Measurements from ENCODE around the gene SCNN1G. TPM values are rescaled to one million over a fixed set of nuclear protein-coding genes. Genes with fewer than 3 reads are reported as not detected.

SCNN1G gene
- total RNA-seq, 1 experiment from 2014 or later, result not detected

DNA sequence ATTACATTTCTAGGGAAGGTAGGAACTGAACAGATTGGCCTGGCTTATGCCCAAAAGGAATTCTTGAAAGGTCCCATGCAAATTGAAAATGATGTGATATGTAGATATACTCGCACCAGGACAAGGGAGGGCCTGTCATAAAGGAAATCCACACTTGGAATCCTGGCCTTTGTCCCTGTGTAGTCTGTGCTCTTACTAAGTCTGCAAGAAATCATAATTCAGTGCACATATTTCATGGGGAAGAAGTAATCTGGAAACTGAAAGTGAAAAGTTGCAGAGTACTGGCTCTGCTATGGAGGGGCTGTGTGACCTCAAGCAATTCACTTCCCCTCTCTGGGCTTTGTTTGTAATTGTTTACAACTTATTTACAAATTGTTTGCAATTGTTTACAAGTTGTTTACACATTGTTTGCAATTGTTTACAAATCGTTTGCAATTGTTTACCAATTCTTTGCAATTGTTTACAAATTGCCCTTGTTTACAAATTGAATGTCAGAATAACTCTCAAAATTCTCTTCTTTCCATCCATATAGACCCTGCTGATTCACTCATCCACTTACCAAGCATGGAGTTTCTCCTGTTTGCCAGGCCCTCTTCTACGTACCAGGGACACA is 12.9 kb downstream of the SCNN1G start:
- H3K27me3 ChIP-seq (ENCODE audit: low read length), result no peaks in the 10 kb centered on the region
- no peaks in the 10 kb centered on the region for H4K20me1 ChIP-seq (ENCODE audit: insufficient read depth, low read depth, low read length)
- no peaks in the 10 kb centered on the region for H3K9me2 ChIP-seq (replicated peaks; ENCODE audit: insufficient read depth, low read length)
- H3K79me2 ChIP-seq (ENCODE audit: low read length), result no peaks in the 10 kb centered on the region
- no peak overlapping the region for H3K27ac ChIP-seq (ENCODE audit: low read length)
- H3K4me2 ChIP-seq (ENCODE audit: low read depth, low read length, poor library complexity, severe bottlenecking), result no peak overlapping the region
- no peak for DNase-seq
- no peaks in the 10 kb centered on the region for H3K4me1 ChIP-seq (ENCODE audit: low read length)
- H3K9me3 ChIP-seq (ENCODE audit: low read length), result no peaks in the 10 kb centered on the region
- H2AFZ ChIP-seq (ENCODE audit: low read length), result no peak overlapping the region
- no peaks in the 10 kb centered on the region for H3K36me3 ChIP-seq (ENCODE audit: insufficient read depth, low read length)
- no peak overlapping the region for H3K9ac ChIP-seq (ENCODE audit: low read length)
- no peak overlapping the region for H3K4me3 ChIP-seq (ENCODE audit: low read length)

DNA sequence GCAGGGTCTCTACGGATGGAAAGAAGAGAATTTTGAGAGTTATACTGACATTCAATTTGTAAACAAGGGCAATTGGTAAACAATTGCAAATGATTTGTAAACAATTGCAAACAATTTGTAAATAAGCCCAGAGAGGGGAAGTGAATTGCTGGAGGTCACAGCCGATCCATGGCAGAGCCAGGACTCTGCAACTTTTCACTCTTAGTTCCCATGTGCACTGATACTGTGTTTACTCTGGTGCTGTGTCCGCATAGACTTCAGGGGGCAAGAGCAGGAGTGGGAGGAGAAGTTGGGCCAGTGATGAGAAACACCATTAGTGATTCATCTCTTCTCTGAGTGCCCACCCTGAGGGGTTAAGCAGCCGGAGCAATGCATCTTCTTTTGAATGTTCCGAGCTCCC is 14.0 kb downstream of the SCNN1G start:
- no peaks in the 10 kb centered on the region for H3K9me2 ChIP-seq (replicated peaks; ENCODE audit: insufficient read depth, low read length)
- H3K79me2 ChIP-seq (ENCODE audit: low read length), result no peaks in the 10 kb centered on the region
- no peaks in the 10 kb centered on the region for H3K36me3 ChIP-seq (ENCODE audit: insufficient read depth, low read length)
- H3K9ac ChIP-seq (ENCODE audit: low read length), result no peak overlapping the region
- no peaks in the 10 kb centered on the region for H4K20me1 ChIP-seq (ENCODE audit: insufficient read depth, low read depth, low read length)
- H3K4me2 ChIP-seq (ENCODE audit: low read depth, low read length, poor library complexity, severe bottlenecking), result no peak overlapping the region
- no peaks in the 10 kb centered on the region for H3K4me1 ChIP-seq (ENCODE audit: low read length)
- H3K9me3 ChIP-seq (ENCODE audit: low read length), result no peaks in the 10 kb centered on the region
- no peak for DNase-seq
- H3K4me3 ChIP-seq (ENCODE audit: low read length), result no peak overlapping the region
- no peaks in the 10 kb centered on the region for H3K27me3 ChIP-seq (ENCODE audit: low read length)
- H3K27ac ChIP-seq (ENCODE audit: low read length), result no peak overlapping the region
- H2AFZ ChIP-seq (ENCODE audit: low read length), result no peak overlapping the region

DNA sequence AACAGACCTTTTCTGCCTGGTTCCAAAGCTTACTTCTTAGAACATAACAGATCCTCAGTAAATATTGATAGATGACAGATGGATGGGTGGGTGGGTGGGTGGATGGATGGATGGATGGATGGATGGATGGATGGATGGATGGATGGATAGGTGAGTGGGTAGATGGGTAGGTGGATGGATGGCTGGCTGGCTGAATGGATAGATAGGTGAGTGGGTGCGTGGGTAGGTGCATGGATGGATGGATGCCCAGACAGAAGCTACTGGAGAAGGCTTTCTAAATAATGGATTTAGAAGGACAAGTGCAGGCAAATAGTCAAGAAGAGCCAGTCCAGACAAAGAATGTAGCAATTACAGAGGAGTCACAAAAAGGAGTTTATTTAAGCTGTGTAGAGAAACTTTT is 19.6 kb downstream of the SCNN1G start:
- no peak overlapping the region for H3K4me3 ChIP-seq (ENCODE audit: low read length)
- H3K36me3 ChIP-seq (ENCODE audit: insufficient read depth, low read length), result no peaks in the 10 kb centered on the region
- H3K4me2 ChIP-seq (ENCODE audit: low read depth, low read length, poor library complexity, severe bottlenecking), result no peak overlapping the region
- no peaks in the 10 kb centered on the region for H3K4me1 ChIP-seq (ENCODE audit: low read length)
- H3K27me3 ChIP-seq (ENCODE audit: low read length), result no peaks in the 10 kb centered on the region
- H3K27ac ChIP-seq (ENCODE audit: low read length), result no peak overlapping the region
- H3K79me2 ChIP-seq (ENCODE audit: low read length), result no peaks in the 10 kb centered on the region
- H4K20me1 ChIP-seq (ENCODE audit: insufficient read depth, low read depth, low read length), result no peaks in the 10 kb centered on the region
- H3K9ac ChIP-seq (ENCODE audit: low read length), result no peak overlapping the region
- H3K9me2 ChIP-seq (replicated peaks; ENCODE audit: insufficient read depth, low read length), result no peaks in the 10 kb centered on the region
- no peaks in the 10 kb centered on the region for H3K9me3 ChIP-seq (ENCODE audit: low read length)
- H2AFZ ChIP-seq (ENCODE audit: low read length), result no peak overlapping the region
- DNase-seq, result no peak

DNA sequence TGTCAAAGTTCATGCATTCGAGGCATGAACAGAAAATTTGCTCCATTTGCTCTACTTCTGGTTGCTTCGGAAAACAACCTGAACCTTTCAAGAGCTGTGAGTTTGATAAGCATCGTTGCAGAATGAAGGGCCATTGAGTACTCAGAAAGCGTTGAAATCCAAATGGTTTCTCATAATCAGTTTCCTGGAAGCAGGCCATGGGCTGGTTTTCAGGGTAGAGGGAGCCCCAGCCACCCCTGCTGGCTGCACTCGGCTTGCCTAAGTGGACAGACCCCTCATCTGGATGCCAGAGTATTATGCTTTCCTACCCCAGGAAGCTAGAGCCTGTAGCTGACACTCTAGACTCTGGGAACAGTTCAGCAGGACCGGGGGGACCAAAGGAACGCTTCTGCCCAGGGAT is 24.4 kb downstream of the SCNN1G start:
- Histone ChIP-seq H3K4me3 (ENCODE audit: low read length) (no peak overlapping the region), H3K36me3 (ENCODE audit: insufficient read depth, low read length) (no peaks in the 10 kb centered on the region), H2AFZ (ENCODE audit: low read length) (no peak overlapping the region), H3K4me2 (ENCODE audit: low read depth, low read length, poor library complexity, severe bottlenecking) (no peak overlapping the region), H3K9ac (ENCODE audit: low read length) (no peak overlapping the region), H3K9me3 (ENCODE audit: low read length) (no peaks in the 10 kb centered on the region), H3K79me2 (ENCODE audit: low read length) (no peaks in the 10 kb centered on the region), H3K9me2 (replicated peaks; ENCODE audit: insufficient read depth, low read length) (no peaks in the 10 kb centered on the region), H4K20me1 (ENCODE audit: insufficient read depth, low read depth, low read length) (no peaks in the 10 kb centered on the region), H3K27me3 (ENCODE audit: low read length) (no peaks in the 10 kb centered on the region), H3K27ac (ENCODE audit: low read length) (no peak overlapping the region), H3K4me1 (ENCODE audit: low read length) (no peaks in the 10 kb centered on the region)
- DNase-seq, result no peak

- Histone ChIP-seq H3K79me2 (ENCODE audit: low read length) (no peaks in the 10 kb centered on the region), H3K27me3 (ENCODE audit: low read length) (no peaks in the 10 kb centered on the region), H3K4me1 (ENCODE audit: low read length) (no peaks in the 10 kb centered on the region), H3K4me3 (ENCODE audit: low read length) (no peak overlapping the region), H3K9me3 (ENCODE audit: low read length) (no peaks in the 10 kb centered on the region), H3K9ac (ENCODE audit: low read length) (no peak overlapping the region), H3K36me3 (ENCODE audit: insufficient read depth, low read length) (no peaks in the 10 kb centered on the region), H3K9me2 (replicated peaks; ENCODE audit: insufficient read depth, low read length) (no peaks in the 10 kb centered on the region), H3K4me2 (ENCODE audit: low read depth, low read length, poor library complexity, severe bottlenecking) (no peak overlapping the region), H2AFZ (ENCODE audit: low read length) (no peak overlapping the region), H4K20me1 (ENCODE audit: insufficient read depth, low read depth, low read length) (no peaks in the 10 kb centered on the region), H3K27ac (ENCODE audit: low read length) (no peak overlapping the region)
- no peak for DNase-seq
These were observed 24.9 kb downstream of the SCNN1G start for GRCh38 chr16:23207485-23207884.

DNA sequence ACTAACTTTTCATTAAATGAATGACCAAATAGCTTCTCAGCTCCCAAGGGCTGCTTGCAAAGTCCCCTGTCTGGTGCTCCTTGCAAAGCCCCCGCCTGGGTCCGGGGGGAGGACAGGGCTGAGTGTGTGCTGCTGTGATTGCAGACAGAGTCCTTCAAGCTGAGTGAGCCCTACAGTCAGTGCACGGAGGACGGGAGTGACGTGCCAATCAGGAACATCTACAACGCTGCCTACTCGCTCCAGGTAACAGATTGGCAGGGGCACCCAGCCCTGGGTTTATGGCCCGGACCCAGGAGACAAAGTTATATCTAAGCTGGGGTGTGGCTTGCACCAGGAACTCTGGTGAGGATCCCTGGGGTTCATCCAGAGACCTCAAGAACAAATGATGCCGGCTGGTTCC is 27.1 kb downstream of the SCNN1G start:
- Histone ChIP-seq H3K9me2 (replicated peaks; ENCODE audit: insufficient read depth, low read length) (no peaks in the 10 kb centered on the region), H3K9ac (ENCODE audit: low read length) (no peak overlapping the region), H3K27me3 (ENCODE audit: low read length) (no peaks in the 10 kb centered on the region), H3K27ac (ENCODE audit: low read length) (no peak overlapping the region), H4K20me1 (ENCODE audit: insufficient read depth, low read depth, low read length) (no peaks in the 10 kb centered on the region), H3K4me3 (ENCODE audit: low read length) (no peak overlapping the region), H3K4me2 (ENCODE audit: low read depth, low read length, poor library complexity, severe bottlenecking) (no peak overlapping the region), H3K4me1 (ENCODE audit: low read length) (no peaks in the 10 kb centered on the region), H2AFZ (ENCODE audit: low read length) (no peak overlapping the region), H3K9me3 (ENCODE audit: low read length) (no peaks in the 10 kb centered on the region), H3K36me3 (ENCODE audit: insufficient read depth, low read length) (no peaks in the 10 kb centered on the region), H3K79me2 (ENCODE audit: low read length) (no peaks in the 10 kb centered on the region)
- no peak for DNase-seq

DNA sequence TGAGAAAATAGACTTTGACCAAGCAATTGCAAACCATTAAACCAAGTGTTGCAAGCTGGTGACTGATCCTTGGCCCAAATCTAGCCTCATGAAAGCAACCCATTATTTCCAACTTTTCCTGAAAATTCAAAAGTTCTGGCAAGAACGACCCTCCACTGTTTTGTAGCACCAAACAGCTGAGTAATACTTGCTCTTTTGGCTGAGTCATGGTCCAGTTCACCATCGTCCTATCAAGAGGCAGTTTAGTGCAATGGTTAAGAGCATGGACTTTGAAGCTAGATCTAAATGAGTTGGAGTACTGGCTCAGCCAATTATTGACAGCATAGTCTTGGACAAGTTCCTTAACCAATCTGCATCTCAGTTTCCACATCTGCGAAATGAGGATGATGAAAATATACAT is 31.3 kb downstream of the SCNN1G start:
- H3K27me3 ChIP-seq (ENCODE audit: low read length), result no peaks in the 10 kb centered on the region
- no peak overlapping the region for H3K9ac ChIP-seq (ENCODE audit: low read length)
- no peaks in the 10 kb centered on the region for H3K4me1 ChIP-seq (ENCODE audit: low read length)
- H3K27ac ChIP-seq (ENCODE audit: low read length), result no peak overlapping the region
- H3K4me2 ChIP-seq (ENCODE audit: low read depth, low read length, poor library complexity, severe bottlenecking), result no peak overlapping the region
- H2AFZ ChIP-seq (ENCODE audit: low read length), result no peak overlapping the region
- H3K36me3 ChIP-seq (ENCODE audit: insufficient read depth, low read length), result no peaks in the 10 kb centered on the region
- H4K20me1 ChIP-seq (ENCODE audit: insufficient read depth, low read depth, low read length), result no peaks in the 10 kb centered on the region
- no peaks in the 10 kb centered on the region for H3K9me2 ChIP-seq (replicated peaks; ENCODE audit: insufficient read depth, low read length)
- H3K79me2 ChIP-seq (ENCODE audit: low read length), result no peaks in the 10 kb centered on the region
- H3K9me3 ChIP-seq (ENCODE audit: low read length), result no peaks in the 10 kb centered on the region
- no peak overlapping the region for H3K4me3 ChIP-seq (ENCODE audit: low read length)
- DNase-seq, result no peak

DNA sequence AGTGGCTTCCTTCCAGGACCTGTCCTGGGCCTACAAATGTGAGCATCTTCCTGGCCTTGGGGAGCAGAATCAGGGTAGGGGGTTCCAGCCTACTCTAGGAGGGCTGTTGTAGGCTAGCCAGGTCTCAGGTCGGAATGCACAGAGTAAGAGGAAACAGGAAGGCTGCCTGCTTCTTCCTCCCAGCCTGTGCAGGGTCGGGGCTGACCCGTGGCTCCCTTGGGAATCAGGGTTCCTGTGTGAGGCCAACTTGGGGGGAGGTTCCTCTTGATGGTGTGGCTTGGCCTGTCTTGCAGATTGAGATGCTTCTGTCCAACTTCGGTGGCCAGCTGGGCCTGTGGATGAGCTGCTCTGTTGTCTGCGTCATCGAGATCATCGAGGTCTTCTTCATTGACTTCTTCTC is 32.3 kb downstream of the SCNN1G start:
- Histone ChIP-seq H2AFZ (ENCODE audit: low read length) (no peak overlapping the region), H3K4me1 (ENCODE audit: low read length) (no peaks in the 10 kb centered on the region), H3K79me2 (ENCODE audit: low read length) (no peaks in the 10 kb centered on the region), H3K4me2 (ENCODE audit: low read depth, low read length, poor library complexity, severe bottlenecking) (no peak overlapping the region), H3K9me3 (ENCODE audit: low read length) (no peaks in the 10 kb centered on the region), H4K20me1 (ENCODE audit: insufficient read depth, low read depth, low read length) (no peaks in the 10 kb centered on the region), H3K9ac (ENCODE audit: low read length) (no peak overlapping the region), H3K27me3 (ENCODE audit: low read length) (no peaks in the 10 kb centered on the region), H3K9me2 (replicated peaks; ENCODE audit: insufficient read depth, low read length) (no peaks in the 10 kb centered on the region), H3K4me3 (ENCODE audit: low read length) (no peak overlapping the region), H3K36me3 (ENCODE audit: insufficient read depth, low read length) (no peaks in the 10 kb centered on the region), H3K27ac (ENCODE audit: low read length) (no peak overlapping the region)
- no peak for DNase-seq

DNA sequence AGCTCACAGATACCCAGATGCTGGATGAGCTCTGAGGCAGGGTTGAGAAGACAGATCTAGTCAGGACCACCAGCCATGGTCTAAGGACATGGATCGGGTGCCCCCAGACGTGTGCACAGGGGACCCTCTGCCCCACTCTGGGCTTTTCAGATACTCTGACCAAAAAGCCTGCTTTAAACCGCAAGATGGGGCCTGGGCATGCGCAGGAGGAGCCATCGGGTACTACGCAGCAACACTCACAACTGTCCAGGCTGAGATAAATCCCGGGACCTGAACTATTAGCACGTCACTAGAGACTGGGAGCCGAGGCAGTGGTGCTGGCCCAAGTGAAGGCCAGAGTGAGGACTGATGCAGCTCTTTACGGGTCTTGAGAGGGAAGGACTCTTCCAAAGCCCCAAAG is 32.9 kb downstream of the SCNN1G start:
- H3K4me1 ChIP-seq (ENCODE audit: low read length), result no peaks in the 10 kb centered on the region
- no peaks in the 10 kb centered on the region for H4K20me1 ChIP-seq (ENCODE audit: insufficient read depth, low read depth, low read length)
- H3K9me3 ChIP-seq (ENCODE audit: low read length), result no peaks in the 10 kb centered on the region
- H2AFZ ChIP-seq (ENCODE audit: low read length), result no peak overlapping the region
- DNase-seq, result no peak
- no peak overlapping the region for H3K27ac ChIP-seq (ENCODE audit: low read length)
- H3K9me2 ChIP-seq (replicated peaks; ENCODE audit: insufficient read depth, low read length), result no peaks in the 10 kb centered on the region
- no peaks in the 10 kb centered on the region for H3K27me3 ChIP-seq (ENCODE audit: low read length)
- H3K4me3 ChIP-seq (ENCODE audit: low read length), result no peak overlapping the region
- H3K4me2 ChIP-seq (ENCODE audit: low read depth, low read length, poor library complexity, severe bottlenecking), result no peak overlapping the region
- H3K9ac ChIP-seq (ENCODE audit: low read length), result no peak overlapping the region
- no peaks in the 10 kb centered on the region for H3K36me3 ChIP-seq (ENCODE audit: insufficient read depth, low read length)
- H3K79me2 ChIP-seq (ENCODE audit: low read length), result no peaks in the 10 kb centered on the region
